Measurements from ENCODE around the gene TEX12.
A peak's percentile ranks its signal among the peaks of the same experiment; 100 is the strongest.
"Not testable (repeated sequence)": the region's sequence is repeated elsewhere in the genome, so short reads cannot be mapped to it uniquely, and the experiment has no call there.

Gene TEX12, protein sequence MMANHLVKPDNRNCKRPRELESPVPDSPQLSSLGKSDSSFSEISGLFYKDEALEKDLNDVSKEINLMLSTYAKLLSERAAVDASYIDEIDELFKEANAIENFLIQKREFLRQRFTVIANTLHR

DNA sequence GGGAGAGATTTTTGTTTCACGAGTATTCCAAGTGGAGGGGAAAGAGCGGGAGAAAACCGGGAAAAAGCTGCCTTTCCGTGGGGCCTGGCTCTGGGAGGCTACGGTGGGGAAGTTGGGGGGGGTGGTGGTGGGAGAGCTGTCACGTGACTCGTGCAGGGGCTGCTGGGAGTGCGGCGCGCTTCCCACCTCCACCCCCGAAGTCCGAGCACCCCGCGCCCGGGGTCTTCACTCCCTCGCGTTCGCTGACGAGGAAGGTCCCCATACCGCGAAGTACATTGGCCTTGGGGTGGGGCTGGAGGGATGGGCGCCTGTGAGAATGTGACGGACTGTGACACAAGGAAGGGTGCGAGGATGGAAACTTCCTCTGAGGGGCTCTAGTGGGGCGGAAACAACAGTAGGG lies at the start of gene TEX12:
Gene TEX12 (plus strand): TSS at position 228 of the 400 bp plus-strand sequence. CDS start 1,897 bp downstream, outside the sequence.
- DNase-seq (ENCODE audit: low read depth in 2 of 2): no peak

DNA sequence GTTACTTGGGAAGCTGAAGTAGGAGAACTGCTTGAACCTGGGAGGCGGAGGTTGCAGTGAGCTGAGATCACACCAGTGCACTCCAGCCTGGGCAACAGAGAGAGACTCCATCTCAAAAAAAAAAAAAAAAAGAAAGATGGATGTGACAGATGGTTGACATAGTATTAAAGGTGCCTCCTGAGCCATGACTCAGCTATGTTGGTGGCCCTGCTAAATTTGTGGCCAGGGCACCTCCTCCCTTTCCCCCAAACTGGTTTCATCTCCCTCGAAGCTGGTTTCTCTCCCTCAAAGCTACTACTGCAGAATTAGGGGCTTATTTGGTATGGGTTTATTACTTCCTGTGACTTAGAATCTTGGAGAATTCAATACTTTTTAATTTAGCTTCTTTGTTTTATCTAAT lies 49.0 kb upstream of the TEX12 start:
- peak in 1 of 2 donors; percentile 7 for DNase-seq (ENCODE audit: low read depth in 2 of 2)

DNA sequence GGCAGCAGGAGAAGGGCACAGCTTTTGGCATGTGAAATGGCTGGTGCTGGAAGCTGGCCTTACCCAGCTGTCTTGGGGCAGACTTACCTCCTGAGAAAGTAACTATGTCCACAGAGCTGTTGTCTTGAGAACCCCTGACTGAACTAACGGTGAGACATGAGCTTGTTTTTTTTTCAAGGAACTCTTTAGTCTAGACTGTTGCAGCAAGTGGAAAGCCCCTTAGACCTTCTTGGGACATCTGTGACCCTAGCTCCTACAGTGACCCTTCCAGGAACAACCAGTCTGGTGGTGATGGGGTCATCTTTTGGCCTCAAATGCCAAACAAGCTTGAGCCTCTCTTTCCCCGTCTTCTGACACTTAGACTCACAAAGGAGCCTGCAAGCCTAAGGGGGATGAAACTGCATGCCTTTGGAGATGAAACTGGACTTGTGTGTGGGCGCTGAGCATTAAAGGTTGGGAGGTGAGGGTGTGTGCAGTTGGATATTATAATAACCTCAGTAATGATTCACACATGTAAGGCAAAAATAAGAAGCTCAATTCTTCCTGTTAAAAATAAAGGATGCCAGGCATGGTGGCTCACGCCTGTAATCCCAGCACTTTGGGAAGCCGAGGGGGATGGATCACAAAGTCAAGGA lies 45.1 kb upstream of the TEX12 start:
- DNase-seq (ENCODE audit: low read depth in 2 of 2): no peak

DNA sequence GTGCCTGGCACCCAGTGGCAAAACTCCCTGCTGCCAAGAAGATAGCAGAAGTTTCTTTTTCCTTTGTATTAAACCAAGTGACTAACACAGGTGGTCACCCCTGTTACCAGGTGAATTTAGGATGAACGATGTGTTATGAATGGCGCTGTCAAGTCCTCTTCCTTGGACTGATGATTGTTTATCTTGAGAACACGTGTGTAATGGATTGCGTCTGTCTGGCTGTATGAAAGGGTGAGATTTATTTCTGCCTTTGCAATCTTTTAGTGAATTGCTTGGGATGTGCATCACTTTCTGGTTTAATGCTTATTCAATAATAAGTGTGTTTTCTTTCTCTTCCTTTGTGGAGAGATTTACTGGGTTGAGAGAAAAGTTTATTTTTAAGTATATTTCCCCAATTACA lies 44.0 kb upstream of the TEX12 start:
- DNase-seq (ENCODE audit: low read depth in 2 of 2): no peak

DNA sequence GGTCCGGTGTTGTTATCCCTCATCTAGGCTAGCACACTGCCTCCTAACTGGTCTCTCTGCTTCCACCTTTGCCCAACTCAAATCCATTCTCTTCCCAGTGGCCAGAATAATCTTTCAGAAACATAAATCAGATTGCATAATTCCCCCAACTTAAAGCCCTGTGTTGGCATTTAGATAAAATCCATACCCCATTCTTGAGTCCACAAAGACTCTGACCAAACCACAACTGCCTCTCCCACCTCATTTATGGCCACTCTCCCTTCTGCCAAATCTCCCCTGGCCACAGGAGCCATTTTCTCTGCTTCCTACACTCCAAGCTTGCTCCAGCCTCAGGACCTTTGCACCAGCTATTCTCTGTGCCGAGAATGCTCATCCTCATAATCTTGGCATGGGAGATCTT lies 40.1 kb upstream of the TEX12 start:
- no peak for DNase-seq (ENCODE audit: low read depth in 2 of 2)

DNA sequence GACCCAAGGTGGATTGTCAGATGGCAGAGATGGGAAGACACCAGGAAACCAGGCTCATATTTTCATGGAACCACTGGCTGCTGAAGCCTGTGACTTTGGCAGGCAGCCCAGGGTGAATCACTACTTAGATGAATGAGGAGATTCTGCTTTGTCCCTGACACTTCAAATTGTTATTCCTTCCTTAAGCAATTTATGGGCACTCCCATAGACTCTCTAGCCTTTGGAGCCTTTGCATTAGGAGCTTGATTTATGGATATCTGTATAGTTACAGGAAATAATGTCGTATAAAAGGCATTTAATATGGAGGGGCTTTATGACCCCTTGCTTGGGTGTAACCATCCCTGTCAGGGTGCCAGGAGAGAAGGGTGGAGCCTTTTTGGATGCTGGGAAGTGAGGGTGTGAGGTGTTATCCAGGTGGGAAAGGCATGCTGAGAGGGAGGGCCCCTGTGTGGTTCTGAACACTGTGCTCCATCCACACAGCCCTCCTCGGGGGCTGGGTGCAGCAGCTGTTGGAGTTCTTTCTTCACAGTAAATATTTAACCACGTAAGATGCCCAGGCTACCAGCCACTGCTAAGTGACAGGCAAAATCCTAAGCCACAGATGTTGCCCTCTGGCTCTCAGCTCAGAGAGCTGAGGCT lies 38.6 kb upstream of the TEX12 start:
- DNase-seq (ENCODE audit: low read depth in 2 of 2): no peak

DNA sequence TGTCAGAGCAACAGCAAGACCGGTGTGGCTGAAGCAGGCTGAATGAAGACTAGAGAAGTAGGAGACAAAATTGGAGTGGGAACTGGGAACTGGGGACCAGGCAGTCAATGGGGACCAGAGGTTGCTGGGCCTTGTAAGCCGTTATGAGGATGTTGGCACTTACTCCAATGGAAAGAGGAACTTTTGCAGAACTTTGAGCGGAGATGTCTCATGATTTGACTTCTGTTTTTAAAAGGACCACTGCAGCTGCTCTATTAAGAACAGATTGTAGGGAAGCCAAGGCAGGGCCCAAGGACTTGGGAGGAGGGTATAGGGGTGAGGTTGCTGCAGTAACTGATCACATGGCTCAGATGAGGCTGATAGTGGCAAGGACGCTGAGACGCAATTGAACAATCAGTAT lies 37.5 kb upstream of the TEX12 start:
- DNase-seq (ENCODE audit: low read depth in 2 of 2): no peak

DNA sequence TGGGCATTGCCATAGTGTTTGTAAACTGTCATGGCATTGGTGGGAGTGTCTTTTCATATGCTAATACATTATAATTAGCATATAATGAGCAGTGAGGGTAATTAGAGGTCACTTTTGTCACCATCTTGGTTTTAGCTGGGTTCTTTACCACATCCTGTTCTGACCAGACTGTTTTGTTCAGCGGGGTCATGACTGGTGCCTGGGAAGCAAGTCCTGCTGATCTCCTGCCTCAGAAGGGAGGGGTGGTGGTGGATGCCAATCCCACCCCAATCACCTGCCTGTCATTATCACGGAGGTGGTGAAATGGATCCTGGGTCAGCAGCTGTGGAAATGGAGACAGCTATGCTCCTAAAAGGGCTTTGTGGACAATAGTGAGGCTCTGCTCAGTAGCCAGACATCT lies 34.4 kb upstream of the TEX12 start:
- DNase-seq (ENCODE audit: low read depth in 2 of 2): no peak

DNA sequence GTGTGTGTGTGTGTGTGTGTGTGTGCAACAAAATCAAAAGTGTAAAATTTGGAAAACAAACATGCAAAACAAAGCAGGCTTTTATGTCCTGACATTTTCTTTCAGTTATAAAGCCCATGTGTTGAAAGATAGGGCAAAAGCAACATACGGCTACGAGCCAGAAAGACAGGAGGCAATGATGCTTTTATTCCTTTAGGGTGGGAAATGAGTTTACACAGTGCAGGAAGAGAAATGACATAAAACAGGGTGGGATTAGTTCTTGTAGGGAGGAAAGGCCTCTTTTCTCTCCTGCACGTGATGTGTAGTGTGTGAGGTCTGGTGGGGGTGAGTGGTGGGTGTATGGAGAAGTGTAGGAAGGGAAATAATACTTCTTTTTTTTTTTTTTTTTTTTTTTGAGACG lies 32.7 kb upstream of the TEX12 start:
- no peak for DNase-seq (ENCODE audit: low read depth in 2 of 2)

DNA sequence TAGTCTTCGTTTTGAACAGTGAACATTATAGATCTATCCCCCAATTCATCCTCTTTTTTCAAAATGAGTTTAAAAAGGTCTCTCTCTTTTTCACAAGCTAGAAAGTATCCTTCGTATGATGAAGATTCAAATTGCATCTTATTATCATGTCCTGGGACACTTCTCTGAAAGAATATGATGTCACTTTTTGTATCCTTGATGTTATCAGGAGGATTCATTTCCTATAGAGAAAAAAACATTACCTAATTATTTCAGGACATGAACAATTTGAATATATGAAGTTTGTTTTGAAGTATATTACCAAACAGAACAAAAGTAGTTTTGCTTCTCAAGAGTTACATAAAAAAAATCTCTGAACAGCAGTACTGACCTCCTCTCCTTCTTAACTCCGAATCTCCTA lies 23.6 kb upstream of the TEX12 start:
- no peak for DNase-seq (ENCODE audit: low read depth in 2 of 2)

DNA sequence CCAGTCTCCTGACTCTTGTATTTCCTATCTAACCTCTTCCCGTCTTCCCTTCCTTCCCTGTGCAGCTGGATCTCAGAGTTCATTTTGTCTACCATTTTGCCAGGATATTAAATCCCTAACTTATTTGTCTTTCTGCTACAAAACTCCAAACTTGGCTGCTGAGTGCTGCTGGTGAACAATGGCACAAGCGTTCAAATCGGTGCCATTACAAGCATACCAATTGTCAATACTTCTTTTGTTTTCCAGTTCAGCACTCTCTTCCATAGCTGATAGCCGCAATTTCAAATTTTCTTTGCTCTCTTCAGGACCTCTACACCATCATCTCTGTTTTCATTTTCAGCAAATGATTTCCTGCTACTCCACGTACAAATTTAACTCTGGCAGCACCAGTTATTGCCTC lies 16.7 kb upstream of the TEX12 start:
- DNase-seq (ENCODE audit: low read depth in 2 of 2): no peak

DNA sequence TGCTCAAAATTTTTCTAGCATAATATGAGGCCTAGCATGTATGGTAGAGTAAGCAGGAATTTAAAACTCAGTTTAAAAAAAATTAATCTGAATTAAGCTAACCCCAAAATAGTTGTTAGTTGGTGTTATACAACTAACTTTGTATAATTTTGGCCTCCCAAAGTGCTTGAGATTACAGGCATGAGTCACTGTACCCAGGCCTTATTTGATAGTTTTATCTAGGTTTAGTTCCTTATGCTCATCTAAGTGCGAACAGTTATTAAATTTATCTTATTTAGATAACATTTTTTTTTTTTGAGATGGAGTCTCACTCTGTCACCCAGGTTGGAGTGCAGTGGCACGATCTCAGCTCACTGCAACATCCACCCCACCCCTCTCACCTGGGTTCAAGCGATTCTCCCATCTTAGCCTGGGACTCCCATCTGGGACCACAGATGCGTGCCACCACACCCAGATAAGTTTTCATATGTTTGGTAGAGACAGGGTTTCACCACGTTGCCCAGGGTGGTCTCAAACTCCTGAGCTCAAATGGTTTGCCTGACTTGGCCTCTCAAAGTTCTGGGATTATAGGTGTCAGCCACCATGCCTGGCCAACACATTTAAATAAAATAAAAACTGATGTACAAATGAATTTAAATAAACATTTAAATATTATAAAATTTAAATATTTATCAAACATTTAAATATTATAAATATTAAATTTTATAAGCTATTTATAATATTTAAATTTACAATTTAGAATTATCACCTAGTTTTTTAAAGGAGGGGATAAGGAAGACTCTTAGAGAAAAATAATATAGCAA lies 10.8 kb upstream of the TEX12 start:
- DNase-seq (ENCODE audit: low read depth in 2 of 2): no peak

DNA sequence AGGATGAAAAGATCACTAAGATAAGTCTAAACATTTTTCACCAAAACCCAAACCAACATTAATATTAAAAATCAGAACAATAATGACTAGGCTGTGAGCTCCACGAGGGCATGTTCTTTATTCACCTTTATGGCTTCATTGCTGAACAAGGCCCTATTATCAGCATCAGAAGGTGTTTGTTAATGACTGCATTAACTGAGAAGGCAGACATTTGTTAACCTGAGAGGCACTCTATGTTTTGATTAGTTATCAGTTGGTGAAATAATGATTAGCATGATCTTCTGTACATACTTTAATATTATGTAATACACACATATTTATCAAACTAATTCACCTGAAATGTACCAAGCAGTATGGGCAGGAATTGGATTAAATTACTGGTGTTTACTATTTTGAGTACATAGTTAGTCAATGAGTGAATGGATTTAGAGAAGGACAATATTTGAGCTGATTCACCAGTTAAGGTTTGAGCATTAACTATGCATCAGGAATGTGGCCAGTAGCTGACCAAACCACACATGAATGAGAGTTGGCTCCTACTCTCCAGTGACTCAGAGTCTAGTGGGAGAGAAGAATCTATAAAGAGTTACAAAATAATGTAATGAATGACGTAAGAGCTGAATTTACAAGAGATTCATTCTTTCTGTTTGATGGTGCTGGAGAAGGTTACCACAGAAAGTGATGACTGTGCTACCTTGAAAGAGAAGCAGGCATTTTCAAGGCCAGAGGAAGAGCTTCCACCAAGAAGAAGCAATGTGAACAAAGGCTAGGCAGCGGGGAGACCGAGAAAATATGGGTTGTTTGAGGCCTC lies 10.0 kb upstream of the TEX12 start:
- no peak for DNase-seq (ENCODE audit: low read depth in 2 of 2)

DNA sequence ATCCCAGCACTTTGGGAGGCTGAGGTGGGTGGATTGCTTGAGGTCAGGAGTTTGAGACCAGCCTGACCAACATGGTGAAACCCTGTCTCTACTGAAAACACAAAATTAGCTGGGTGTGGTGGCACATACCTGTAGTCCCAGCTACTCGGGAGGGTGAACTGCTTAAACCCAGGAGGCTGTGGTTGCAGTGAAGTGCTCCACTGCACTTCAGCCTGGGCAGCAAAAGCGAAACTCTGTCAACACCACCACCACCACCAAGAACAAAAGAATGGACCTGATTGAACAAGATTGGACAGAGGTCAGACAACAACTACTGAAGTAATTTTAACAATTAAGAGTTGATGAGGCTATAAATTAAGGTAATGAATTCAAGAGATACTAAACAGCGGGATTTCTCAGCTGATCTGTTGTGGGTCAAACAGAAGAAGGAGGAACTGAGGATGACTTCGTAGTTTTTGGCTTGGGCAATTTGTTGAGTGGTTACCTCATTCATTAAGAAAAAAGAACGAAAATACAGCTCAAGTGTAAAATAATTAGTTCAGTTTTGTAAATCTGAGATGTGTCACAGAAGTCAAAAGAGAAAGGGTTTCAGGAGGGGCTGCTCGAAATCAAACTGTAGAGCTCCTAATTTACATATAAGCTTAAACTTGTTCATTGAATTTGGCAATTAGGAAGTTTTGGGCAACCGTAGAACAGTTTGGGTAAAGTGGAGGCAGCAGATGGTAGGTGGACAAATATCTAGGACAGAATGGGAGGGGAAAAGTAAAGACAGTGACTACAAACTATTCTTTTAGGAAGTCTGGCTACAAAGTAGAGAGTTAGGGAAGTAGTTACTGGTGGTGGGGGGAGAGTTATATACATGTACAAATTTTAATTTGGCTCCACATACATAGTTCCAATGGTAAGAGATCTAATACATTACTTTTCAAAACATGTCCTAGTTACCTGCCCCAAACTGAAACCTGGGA lies 7.8 kb upstream of the TEX12 start:
- no peak for DNase-seq (ENCODE audit: low read depth in 2 of 2)

DNA sequence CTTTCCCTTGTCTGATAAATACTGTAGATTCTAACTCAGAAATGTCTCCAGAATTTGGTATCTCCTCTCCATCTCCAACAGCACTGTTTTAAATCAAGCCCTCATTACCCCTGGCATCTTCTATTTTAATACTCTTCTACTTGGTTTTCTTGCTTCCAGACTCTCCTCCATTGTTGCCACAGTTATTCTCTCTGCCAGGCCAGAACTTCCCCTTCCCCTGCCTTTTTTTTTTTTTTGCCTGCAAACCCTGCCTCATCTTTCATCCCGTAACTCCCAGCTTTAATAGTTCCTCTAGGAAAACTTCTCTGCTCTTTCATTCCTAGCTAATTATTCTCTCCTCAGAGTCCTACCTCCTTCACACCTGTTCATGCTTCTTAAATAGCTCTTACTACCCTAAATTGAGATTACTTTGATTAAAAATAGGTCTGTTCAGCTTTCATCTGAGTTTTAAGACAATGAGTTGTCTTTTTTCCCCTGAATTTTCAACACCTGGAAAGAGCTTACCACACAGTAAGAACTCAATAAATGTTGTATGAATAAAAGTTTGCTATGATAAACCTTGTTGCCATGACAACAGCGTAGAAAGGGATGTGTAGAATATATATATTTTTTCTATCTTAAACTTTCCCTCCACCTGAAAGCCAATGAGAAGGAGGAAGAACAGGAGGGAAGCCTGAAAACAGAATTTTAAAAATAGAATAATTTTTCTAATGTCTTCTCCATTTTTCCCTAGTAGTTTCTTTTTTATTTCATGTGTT lies 6.9 kb upstream of the TEX12 start:
- DNase-seq (ENCODE audit: low read depth in 2 of 2): no peak

DNA sequence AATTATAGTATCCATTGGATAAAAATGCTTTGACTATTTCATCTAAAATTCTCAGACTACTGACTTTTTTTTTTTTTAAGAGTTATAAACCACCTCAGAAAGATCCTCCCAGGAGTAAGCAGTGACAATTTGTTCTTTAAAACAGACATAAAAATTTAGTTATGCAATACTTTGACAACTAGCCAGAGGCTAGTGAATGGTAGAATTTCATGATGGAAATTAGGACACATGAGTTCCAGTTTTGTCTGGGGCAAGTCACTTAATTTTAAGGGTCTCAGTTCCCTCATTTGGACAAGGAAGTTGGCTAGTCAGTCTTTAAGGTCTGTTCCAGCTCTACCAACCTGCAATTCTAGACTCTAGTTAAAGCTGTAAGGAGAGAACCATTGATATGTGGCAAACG lies 6.2 kb upstream of the TEX12 start:
- no peak for DNase-seq (ENCODE audit: low read depth in 2 of 2)

DNA sequence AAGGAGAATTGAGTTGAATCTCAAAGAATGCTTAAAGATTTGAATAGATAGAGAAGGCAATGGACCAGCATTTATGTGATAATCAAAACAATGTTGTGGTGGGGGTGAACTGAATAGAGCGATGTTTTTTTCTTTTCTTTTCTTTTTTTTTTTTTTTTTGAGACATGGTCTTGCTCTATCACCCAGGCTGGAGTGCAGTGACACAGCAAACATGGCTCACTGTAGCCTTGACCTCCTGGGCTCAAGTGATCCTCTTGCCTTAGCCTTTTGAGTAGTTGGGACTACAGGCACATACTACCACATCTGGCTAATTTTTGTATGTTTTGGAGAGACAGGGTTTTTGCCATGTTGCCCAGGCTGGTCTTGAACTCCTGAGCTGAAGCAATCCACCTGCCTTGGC lies 5.0 kb upstream of the TEX12 start:
- DNase-seq (ENCODE audit: low read depth in 2 of 2): not testable (repeated sequence)

DNA sequence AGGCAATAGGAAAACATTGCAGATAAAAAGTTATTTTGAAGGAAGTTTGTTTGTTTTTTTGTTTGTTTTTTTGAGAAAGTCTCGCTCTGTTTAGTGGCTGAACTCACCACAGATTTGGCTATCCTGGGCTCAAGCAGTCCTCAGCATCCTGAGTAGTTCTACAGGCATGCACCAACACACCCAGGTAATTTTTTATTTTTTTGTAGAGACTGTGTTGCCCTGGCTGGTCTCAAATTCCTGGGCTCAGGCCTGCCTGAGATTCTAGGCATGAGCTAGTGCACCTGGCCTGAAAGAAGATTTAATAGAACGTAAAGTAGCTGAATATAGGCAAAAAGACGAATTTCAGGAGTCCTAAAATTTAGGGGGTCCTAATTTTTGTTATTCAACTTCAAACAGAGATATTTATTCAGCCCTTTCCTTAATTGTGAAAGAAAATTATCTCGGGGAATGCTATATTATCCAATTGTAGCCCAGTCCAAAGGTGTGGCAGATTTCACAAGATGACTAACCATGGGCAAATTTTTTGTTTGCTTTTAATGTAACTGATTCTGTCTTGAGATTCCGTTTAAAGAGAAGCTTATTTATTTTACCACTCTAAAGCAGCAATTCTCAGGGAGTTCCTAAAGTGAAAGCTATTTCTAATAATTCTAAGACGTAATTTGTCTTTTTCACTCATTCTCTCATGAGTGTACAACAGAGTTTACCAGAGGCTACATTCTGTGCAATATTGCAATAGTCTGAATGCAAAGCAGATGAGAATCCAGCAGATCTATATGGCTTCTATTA lies 4.2 kb upstream of the TEX12 start:
- DNase-seq (ENCODE audit: low read depth in 2 of 2): no peak

Measured in stimulated activated CD8-positive, alpha-beta memory T cell treated with anti-CD3 and anti-CD28 coated beads, Interleukin-15, amount 100 ng/mL, for 48 hours (primary cell).